Effector CD8-positive, alpha-beta T cell (primary cell): Measurements from ENCODE around the gene NGB.

Experiments used
- DNase-seq: peaks from one replicate; lab custom pipeline; 2025; lab: John Stamatoyannopoulos, UW

Gene NGB

DNA sequence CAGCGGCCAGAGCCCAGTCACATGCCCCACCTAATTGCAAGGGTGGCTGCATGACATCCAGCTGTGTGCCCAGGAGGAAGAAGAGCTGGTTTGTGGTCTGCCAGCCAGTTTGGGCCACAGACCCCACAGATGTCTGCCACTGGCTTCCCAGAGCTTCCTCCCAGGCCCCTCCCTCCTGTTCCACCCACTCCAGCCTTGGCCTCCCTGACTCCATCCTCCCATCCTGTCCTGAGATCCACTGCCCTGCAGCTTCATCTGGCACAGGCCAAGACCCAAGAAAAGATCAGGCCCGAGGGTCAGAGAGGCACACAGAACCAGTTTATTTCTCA is 5.9 kb downstream of the NGB start:
- no peak for DNase-seq

GRCh38 chr14:77264466-77265186 is 6.4 kb downstream of the NGB start:
- DNase-seq, result no peak

- no peak for DNase-seq
Observed at GRCh38 chr14:77260631-77261030, 10.4 kb downstream of the NGB start.

GRCh38 chr14:77260199-77260598 is 10.8 kb downstream of the NGB start:
- no peak for DNase-seq

GRCh38 chr14:77259025-77259715 is 11.8 kb downstream of the NGB start:
- no peak for DNase-seq

GRCh38 chr14:77258566-77258965 is 12.4 kb downstream of the NGB start:
- no peak for DNase-seq

GRCh38 chr14:77257700-77258099 is 13.3 kb downstream of the NGB start:
- DNase-seq, result no peak

DNA sequence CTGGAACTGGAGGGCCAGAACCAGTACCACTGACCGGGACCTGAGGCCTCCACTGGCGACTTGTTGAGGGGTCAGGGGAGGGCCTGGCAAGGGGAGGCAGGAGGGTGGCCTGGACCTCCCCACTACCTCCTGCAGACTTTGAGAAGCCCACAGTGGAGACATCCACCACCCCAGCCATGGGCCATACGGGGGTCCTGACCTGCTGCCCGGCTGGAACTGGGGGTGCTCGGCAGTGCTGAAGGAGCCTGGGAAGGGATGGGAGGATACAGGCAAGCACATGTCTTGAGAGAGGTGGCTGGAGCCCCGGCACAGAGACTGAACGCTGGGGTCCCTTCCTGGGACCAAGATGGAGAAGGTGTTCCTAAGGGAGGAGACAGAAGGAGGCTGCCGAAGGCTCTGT is 14.3 kb downstream of the NGB start:
- no peak for DNase-seq

DNA sequence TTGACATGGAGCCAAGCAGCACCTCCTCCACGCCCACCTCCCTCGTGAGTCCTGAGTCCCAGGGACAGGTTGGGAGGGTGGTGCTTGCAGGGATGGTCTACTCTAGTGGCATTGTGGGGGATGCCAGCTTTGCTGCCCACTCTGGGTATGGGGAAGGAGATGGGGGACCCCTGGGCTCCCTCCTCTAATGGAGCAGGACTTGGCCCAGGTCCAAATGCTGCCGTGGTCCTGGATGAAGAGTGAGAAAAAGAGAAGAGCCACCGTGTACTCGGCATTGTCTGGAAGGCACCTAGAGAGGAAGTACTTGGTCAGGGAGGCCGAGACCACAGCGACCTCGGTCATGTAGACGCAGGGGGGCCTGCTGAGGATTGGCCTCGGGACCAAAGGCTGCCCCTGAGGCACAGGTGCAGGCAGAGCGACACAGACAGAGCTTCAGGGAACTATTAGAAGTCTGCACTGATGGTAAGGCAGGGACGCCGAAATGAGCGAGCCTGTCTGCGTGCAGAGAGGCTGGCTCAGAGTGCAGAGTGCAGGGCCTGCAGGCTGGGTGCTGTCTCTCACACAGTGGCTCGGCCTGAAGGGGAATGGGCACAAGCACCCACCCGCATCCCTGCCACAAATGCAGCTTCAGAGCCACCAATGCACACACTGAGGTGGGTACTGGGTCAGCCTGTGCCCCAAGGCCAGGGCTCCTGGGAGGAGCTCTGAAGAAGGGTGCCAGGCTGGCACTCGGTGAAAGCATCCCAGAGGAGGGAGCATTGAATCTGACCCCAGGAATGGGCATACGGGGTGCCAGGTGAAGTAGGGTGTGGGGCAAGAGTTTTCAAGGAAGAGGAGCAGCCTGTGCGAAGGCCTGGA is 17.4 kb downstream of the NGB start:
- no peak for DNase-seq

DNA sequence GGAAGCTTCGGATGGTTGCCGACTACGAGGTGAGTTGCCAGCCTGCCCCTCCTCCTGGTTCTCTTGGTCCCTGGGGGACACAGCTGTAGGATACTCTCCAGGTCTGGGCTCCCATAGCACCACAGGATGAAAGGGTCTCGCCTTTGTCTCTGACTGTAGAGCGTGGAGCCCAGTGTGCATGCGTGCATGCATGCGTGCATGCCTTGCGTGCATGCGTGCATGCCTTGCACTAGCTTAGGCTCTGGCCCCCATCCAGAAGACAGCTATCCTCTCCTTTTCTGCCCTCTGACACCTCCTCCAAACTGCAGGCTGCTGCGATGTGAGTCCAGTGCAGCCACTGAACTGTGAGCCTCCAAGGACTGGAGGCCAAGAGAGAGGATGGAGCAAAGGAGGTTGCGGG is 19.1 kb downstream of the NGB start:
- no peak for DNase-seq

DNA sequence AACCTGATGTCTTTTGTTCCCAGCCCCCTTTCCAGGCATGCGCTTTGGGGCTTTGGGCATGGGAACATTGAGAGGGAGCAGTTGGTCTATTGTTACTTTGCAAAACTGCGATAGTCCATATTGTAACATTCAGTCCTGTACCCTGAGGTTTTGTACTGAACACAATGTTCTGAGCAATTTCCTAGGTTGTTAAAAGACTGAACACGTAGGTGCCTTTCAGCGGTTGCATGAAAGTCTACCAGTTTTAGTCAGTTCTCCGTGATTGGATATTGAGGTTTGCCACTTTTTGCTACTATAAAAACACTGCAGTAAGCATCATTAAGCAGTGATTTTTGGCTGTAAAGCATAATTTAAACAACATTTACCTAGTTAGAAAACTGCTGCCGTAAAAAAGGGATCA is 20.1 kb downstream of the NGB start:
- no peak for DNase-seq

GRCh38 chr14:77249286-77249685 is 21.7 kb downstream of the NGB start:
- no peak for DNase-seq

GRCh38 chr14:77248666-77249065 is 22.3 kb downstream of the NGB start:
- DNase-seq, result no peak

GRCh38 chr14:77246784-77247183 is 24.2 kb downstream of the NGB start:
- no peak for DNase-seq

DNA sequence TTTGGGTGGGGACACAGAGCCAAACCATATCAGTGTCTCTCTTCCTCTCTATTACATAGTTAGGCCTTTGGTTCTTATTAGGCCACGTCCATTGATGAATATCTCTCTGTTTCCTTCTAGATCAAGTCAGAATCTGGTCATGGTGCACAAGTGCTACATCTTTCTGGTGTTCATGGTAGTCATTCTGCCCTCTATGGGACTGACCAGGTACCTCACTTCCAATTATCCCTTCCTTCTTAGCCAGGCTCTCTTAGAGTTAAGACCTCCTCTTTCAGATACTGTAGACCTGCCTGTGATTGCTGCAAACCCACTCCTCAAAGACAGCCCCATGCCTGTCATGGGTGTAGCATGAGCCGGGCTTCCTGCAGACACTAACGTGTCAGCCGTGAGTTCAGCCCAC is 25.2 kb downstream of the NGB start:
- DNase-seq, result no peak

DNA sequence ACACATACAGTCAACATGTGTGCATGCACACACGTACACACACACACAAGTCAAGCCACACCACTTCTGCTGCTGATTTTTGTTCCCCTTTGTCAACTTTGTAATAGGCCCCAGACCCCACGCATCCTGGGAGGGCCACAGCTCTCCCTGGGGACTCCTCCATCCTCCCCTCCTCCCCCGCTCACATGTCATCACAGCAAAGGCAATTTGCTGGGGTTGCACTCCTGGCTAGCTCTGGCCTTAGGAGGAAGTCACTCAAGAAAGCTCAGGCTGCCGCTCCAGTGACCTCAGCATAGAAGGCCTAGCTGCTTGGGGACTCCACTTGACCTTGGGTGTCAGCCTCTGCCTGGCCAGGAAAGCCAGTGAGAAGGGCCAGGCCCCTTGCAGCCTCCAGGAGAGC is 27.2 kb downstream of the NGB start:
- DNase-seq, result no peak

DNA sequence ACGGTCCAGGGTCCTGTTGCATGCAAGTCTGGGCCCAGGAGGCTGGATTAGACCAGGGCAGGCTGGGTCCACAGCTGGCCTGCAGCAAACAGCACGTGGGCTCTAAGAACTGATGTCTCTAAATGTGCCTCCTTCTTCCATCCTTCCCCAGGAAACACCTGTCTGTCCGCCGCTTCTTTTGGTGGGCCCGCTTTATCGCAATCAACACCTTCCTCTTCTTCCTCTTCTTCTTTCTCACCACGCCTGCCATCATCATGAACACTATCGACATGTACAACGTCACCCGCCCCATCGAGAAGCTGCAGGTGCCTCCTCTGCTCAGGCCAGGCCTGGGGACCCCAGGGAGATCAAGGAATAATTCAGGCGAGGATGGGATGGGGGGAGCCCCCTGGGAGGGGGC is 28.3 kb downstream of the NGB start:
- no peak for DNase-seq

GRCh38 chr14:77241955-77242354 is 29.1 kb downstream of the NGB start:
- no peak for DNase-seq

DNA sequence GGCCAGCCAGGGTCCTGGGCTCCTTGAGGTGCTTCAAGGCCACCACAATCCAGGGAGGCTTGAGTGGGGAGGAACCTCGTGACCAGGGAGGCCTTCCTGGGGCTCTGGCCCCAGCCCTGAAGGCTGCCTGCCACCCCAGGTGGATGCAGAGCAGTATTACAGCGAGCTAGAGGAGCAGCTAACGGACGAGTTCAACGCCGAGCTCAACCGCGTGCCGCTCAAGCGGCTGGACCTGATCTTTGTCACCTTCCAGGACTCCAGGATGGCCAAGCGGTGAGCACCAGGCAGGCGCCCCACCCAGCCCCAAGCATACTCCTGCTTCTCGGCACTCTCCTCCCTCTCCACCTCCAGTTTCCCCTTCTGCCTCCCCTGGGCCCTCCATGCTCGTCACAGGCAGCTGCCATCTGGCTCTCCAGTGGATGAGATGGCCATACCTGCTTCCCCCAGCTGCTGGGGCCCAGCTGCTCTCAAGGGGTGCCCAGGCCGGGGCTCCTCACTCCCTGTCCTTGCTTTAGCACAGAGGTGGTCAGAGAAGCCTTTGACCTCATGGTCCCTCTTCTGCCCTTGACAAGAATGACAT is 30.6 kb downstream of the NGB start:
- no peak for DNase-seq

DNA sequence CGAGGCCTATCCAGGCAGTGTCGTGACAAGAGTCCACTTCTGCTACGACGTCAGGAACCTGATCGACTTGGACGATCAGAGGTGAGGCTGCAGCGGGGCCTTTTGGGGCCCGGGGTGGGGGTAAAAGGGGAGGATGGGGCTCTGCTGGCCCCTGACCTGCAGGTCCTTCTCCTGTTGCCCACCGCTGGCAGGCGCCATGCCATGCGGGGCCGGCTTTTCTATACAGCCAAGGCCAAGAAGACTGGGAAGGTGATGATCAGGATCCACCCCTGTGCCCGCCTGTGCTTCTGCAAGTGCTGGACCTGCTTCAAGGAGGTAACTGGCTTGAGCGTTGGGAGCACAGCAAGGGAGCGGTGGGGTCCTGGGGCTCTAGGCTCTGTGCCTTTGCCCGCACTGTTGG is 31.6 kb downstream of the NGB start:
- no peak for DNase-seq

DNA sequence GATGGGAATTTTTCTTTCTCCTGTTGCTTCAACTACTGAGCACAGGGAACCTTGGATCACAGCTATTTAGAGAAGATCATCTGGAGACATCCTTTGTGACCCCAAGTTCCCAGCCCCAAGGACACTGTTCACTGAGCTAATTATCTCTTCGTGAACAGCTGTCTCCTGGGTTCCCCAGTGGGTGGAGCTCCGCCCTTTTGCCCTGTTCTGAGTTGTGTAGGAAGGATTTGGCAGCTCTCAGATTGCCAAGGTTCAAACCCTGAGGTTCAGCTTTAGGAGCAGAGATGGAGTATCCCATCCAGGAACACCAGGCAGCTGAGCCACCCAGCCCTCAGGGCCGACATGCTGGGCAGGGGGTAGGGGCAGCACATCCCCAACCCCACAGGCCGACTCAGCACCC is 32.0 kb downstream of the NGB start:
- DNase-seq, result no peak

- DNase-seq, result no peak
Observed at GRCh38 chr14:77238356-77238755, 32.6 kb downstream of the NGB start.

DNA sequence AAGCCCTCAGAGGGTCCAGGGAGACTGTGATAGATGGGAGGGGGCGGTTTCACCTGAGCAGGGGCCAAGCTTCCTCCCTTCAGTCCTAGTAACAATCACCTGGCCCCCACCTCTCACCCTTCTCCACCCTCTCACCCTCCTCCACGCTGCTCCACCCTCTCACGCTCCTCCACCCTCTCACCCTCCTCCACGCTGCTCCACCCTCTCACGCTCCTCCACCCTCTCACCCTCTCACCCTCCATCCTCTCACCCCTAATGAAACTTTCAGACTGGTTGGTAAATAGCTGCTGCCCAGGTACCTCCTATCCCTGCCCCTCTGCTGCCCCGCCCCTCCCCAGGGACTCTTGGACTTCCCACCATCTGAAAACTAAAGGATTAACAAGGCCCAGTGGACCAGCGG is 34.2 kb downstream of the NGB start:
- DNase-seq, result no peak
